Duodenal mucosa (tissue), 2 donors: ENCODE results near the gene ZNF367.

ENCODE experiments used
- H3K27ac ChIP-seq: one replicate; pipeline ENCODE4 v1.7.0; 2013; ENCODE audit warnings: low read depth, low read length
- H3K27me3 ChIP-seq, 2 donors: one replicate each; pipeline ENCODE4 v1.7.0; 2013; ENCODE audit warnings: low read length in 2 of 2, control low read depth in 1 of 2; ENCODE audit not compliant: insufficient read depth in 2 of 2, control insufficient read depth in 1 of 2
- H3K36me3 ChIP-seq, 2 donors: one replicate each; pipeline ENCODE4 v1.7.0; 2013; ENCODE audit warnings: low read length in 2 of 2, control low read depth in 1 of 2; ENCODE audit not compliant: insufficient read depth in 2 of 2, control insufficient read depth in 1 of 2
- H3K4me1 ChIP-seq, 2 donors: one replicate each; pipeline ENCODE4 v1.7.0; 2013; ENCODE audit warnings: low read length in 2 of 2, control low read depth in 1 of 2; ENCODE audit not compliant: insufficient read depth in 2 of 2, control insufficient read depth in 1 of 2
- H3K4me3 ChIP-seq, 2 donors: one replicate each; pipeline ENCODE4 v1.7.0; 2013; ENCODE audit warnings: low read length in 2 of 2, low read depth in 1 of 2
- H3K9ac ChIP-seq, 2 donors: one replicate each; pipeline ENCODE4 v1.7.0; 2013; ENCODE audit warnings: low read length in 2 of 2, low read depth in 1 of 2
- H3K9me3 ChIP-seq, 2 donors: one replicate each; pipeline ENCODE4 v1.7.0; 2013; ENCODE audit warnings: low read length in 2 of 2, control low read depth in 1 of 2; ENCODE audit not compliant: control insufficient read depth in 1 of 2

ZNF367 gene

GRCh38 chr9:96437454-96437853, 19.3 kb upstream of the ZNF367 start:
- Histone ChIP-seq H3K27me3 (no peaks in the 10 kb centered on the region), H3K4me1 (no peaks in the 10 kb centered on the region), H3K27ac (no peak overlapping the region)

GRCh38 chr9:96436456-96437126, 18.4 kb upstream of the ZNF367 start:
- Histone ChIP-seq H3K9me3 (no peaks in the 10 kb centered on the region), H3K9ac (no peak overlapping the region), H3K27ac (no peak overlapping the region), H3K4me3 (no peak overlapping the region), H3K36me3 (no peaks in the 10 kb centered on the region), H3K27me3 (no peaks in the 10 kb centered on the region), H3K4me1 (no peaks in the 10 kb centered on the region)

More at GRCh38 chr9:96437454-96437853, 19.3 kb upstream of the ZNF367 start:
- H3K4me3 ChIP-seq: no peak overlapping the region
- H3K9ac ChIP-seq: no peak overlapping the region
- H3K9me3 ChIP-seq: no peaks in the 10 kb centered on the region
- no peaks in the 10 kb centered on the region for H3K36me3 ChIP-seq

- H3K4me3 ChIP-seq: no peak overlapping the region
- no peak overlapping the region for H3K9ac ChIP-seq
- H3K27me3 ChIP-seq: no peaks in the 10 kb centered on the region
- no peaks in the 10 kb centered on the region for H3K36me3 ChIP-seq
- no peaks in the 10 kb centered on the region for H3K4me1 ChIP-seq
- H3K9me3 ChIP-seq: no peaks in the 10 kb centered on the region
- no peak overlapping the region for H3K27ac ChIP-seq
Measured at GRCh38 chr9:96436063-96436455, 17.9 kb upstream of the ZNF367 start.

GRCh38 chr9:96435345-96435744, 17.2 kb upstream of the ZNF367 start:
- no peak overlapping the region for H3K27ac ChIP-seq
- H3K4me1 ChIP-seq: no peaks in the 10 kb centered on the region
- H3K4me3 ChIP-seq: no peak overlapping the region
- H3K27me3 ChIP-seq: no peaks in the 10 kb centered on the region
- no peaks in the 10 kb centered on the region for H3K36me3 ChIP-seq
- no peak overlapping the region for H3K9ac ChIP-seq
- H3K9me3 ChIP-seq: no peaks in the 10 kb centered on the region

GRCh38 chr9:96430377-96430776, 12.2 kb upstream of the ZNF367 start:
- Histone ChIP-seq H3K36me3 (no peaks in the 10 kb centered on the region), H3K9ac (no peak overlapping the region), H3K9me3 (no peaks in the 10 kb centered on the region), H3K27ac (no peak overlapping the region), H3K27me3 (no peaks in the 10 kb centered on the region), H3K4me3 (no peak overlapping the region), H3K4me1 (peaks cover 0 to 3% of the 10 kb centered on the region in 2 donors)

GRCh38 chr9:96429732-96430131, 11.6 kb upstream of the ZNF367 start:
- Histone ChIP-seq H3K27me3 (no peaks in the 10 kb centered on the region), H3K9ac (no peak overlapping the region), H3K4me3 (no peak overlapping the region), H3K4me1 (peaks cover 0 to 5% of the 10 kb centered on the region in 2 donors), H3K9me3 (no peaks in the 10 kb centered on the region), H3K36me3 (no peaks in the 10 kb centered on the region), H3K27ac (no peak overlapping the region)

- Histone ChIP-seq H3K4me1 (peaks cover 5 to 8% of the 10 kb centered on the region in 2 donors), H3K27me3 (no peaks in the 10 kb centered on the region), H3K9me3 (no peaks in the 10 kb centered on the region), H3K4me3 (no peak overlapping the region), H3K27ac (no peak overlapping the region), H3K9ac (no peak overlapping the region), H3K36me3 (no peaks in the 10 kb centered on the region)
Measured at GRCh38 chr9:96425500-96426169, 7.5 kb upstream of the ZNF367 start.

- H3K27me3 ChIP-seq: no peaks in the 10 kb centered on the region
- H3K9me3 ChIP-seq: no peaks in the 10 kb centered on the region
- H3K36me3 ChIP-seq: no peaks in the 10 kb centered on the region
- H3K4me3 ChIP-seq: no peak overlapping the region
- no peak overlapping the region for H3K9ac ChIP-seq
- peaks cover 12 to 20% of the 10 kb centered on the region in 2 donors for H3K4me1 ChIP-seq
- no peak overlapping the region for H3K27ac ChIP-seq
Measured at GRCh38 chr9:96423985-96424336, 5.8 kb upstream of the ZNF367 start.

GRCh38 chr9:96423322-96423984, 5.3 kb upstream of the ZNF367 start:
- Histone ChIP-seq H3K4me1 (peaks cover 12 to 20% of the 10 kb centered on the region in 2 donors), H3K27me3 (no peaks in the 10 kb centered on the region), H3K4me3 (no peak overlapping the region), H3K9me3 (no peaks in the 10 kb centered on the region), H3K9ac (no peak overlapping the region), H3K36me3 (no peaks in the 10 kb centered on the region), H3K27ac (no peak overlapping the region)

- Histone ChIP-seq H3K9me3 (no peaks in the 10 kb centered on the region), H3K27me3 (no peaks in the 10 kb centered on the region), H3K36me3 (no peaks in the 10 kb centered on the region), H3K4me1 (peaks cover 16 to 25% of the 10 kb centered on the region in 2 donors), H3K9ac (peak overlapping the region in 1 of 2 donors; percentile 35), H3K27ac (peak overlapping the region; percentile 50), H3K4me3 (no peak overlapping the region)
Measured at GRCh38 chr9:96420468-96421219, 2.5 kb upstream of the ZNF367 start.
